OCI-LY7 (cell line): ENCODE results near the gene KIF22.

Experiments used
- CTCF ChIP-seq: fragments of 200-600 bp; sonication (generic); conservative IDR thresholded peaks from 2 replicates; pipeline ENCODE4 v1.5.1; 2014; ENCODE audit warnings: mild to moderate bottlenecking, antibody characterized with exemption, low read length, moderate library complexity, mixed read lengths
- EZH2phosphoT487 ChIP-seq: fragments of 200-600 bp; sonication (generic); IDR thresholded peaks from 2 replicates; pipeline ENCODE4 v1.6.1; 2018; ENCODE audit warnings: low read depth, borderline replicate concordance, mild to moderate bottlenecking, mixed run types, antibody characterized with exemption, low read length, moderate library complexity, mixed read lengths

GRCh38 chr16:29745121-29745852 lies 45.3 kb upstream of the KIF22 start:
- TF ChIP-seq CTCF (no peak), EZH2phosphoT487 (no peak)
